ENCODE data around the gene RPH3AL. TPM values are rescaled to one million over a fixed set of nuclear protein-coding genes. Genes with fewer than 3 reads are reported as not detected.

Gene RPH3AL
- total RNA-seq, 2 experiments from 2014 or later = 2.4 to 2.8 TPM

- H3K4me1 Mint-ChIP-seq (ENCODE audit: low read depth) = peaks cover 24% of the 10 kb centered on the region
- Histone ChIP-seq H3K4me3 (ENCODE audit: low read length) (no peak overlapping the region), H3K27ac (ENCODE audit: low read depth in 1 of 2, low read length in 2 of 2) (no peak overlapping the region), H3K27me3 (ENCODE audit: control insufficient read depth in 1 of 2, insufficient read depth in 2 of 2, low read length in 2 of 2) (peaks cover 0 to 3% of the 10 kb centered on the region in 2 experiments), H3K9me3 (ENCODE audit: control insufficient read depth in 1 of 2, insufficient read depth in 1 of 2, low read length in 2 of 2) (no peaks in the 10 kb centered on the region), H3K4me1 (ENCODE audit: insufficient read depth, low read length) (peaks cover 15% of the 10 kb centered on the region), H3K36me3 (ENCODE audit: insufficient read depth, low read length) (no peaks in the 10 kb centered on the region)
- peak overlapping the region; percentile 74 for H3K4me3 Mint-ChIP-seq
- no peak for ATAC-seq (ENCODE audit: poor library complexity)
- DNase-seq = no peak
- no peaks in the 10 kb centered on the region for H3K36me3 Mint-ChIP-seq (ENCODE audit: low read depth)
- POLR2A ChIA-PET = no interaction called here
- CTCF ChIA-PET = no interaction called here
- TF ChIP-seq CTCF (IDR thresholded peaks at IDR 0.05) = no peak
- H3K9me3 Mint-ChIP-seq = no peaks in the 10 kb centered on the region
- H3K27ac Mint-ChIP-seq = no peak overlapping the region
- intact Hi-C loops (cut with DNase I, micrococcal nuclease) = loop anchor here in 1 of 2 experiments (10.0 kb wide), 2 partner anchors 317 to 597 kb away; no protein-coding TSS in a partner anchor
- H3K27me3 Mint-ChIP-seq = peaks cover 6% of the 10 kb centered on the region
Observed at GRCh38 chr17:388087-388486, 35.5 kb upstream of the RPH3AL start.

- no peak overlapping the region for H3K27ac Mint-ChIP-seq
Observed at GRCh38 chr17:386141-386876, 33.7 kb upstream of the RPH3AL start.

GRCh38 chr17:385836-386140 is 33.2 kb upstream of the RPH3AL start:
- Mint-ChIP-seq H3K4me1 (ENCODE audit: low read depth) (peaks cover 36% of the 10 kb centered on the region), H3K9me3 (no peaks in the 10 kb centered on the region), H3K27ac (no peak overlapping the region), H3K4me3 (no peak overlapping the region), H3K36me3 (ENCODE audit: low read depth) (no peaks in the 10 kb centered on the region), H3K27me3 (peaks cover 6% of the 10 kb centered on the region)
- ChIA-PET CTCF (no interaction called here), POLR2A (interaction anchor here (0.6 to 1.1 kb wide), 2 partner anchors 26 to 31 kb away, joined by 3 read pairs; no protein-coding TSS in a partner anchor)
- no peak for ATAC-seq (ENCODE audit: poor library complexity)
- DNase-seq = no peak
- Histone ChIP-seq H3K4me3 (ENCODE audit: low read length) (no peak overlapping the region), H3K27me3 (ENCODE audit: control insufficient read depth in 1 of 2, insufficient read depth in 2 of 2, low read length in 2 of 2) (peaks cover 0 to 3% of the 10 kb centered on the region in 2 experiments), H3K9me3 (ENCODE audit: control insufficient read depth in 1 of 2, insufficient read depth in 1 of 2, low read length in 2 of 2) (no peaks in the 10 kb centered on the region), H3K36me3 (ENCODE audit: insufficient read depth, low read length) (no peaks in the 10 kb centered on the region), H3K27ac (ENCODE audit: low read depth in 1 of 2, low read length in 2 of 2) (no peak overlapping the region), H3K4me1 (ENCODE audit: insufficient read depth, low read length) (peaks cover 15% of the 10 kb centered on the region)
- intact Hi-C loops (cut with DNase I, micrococcal nuclease) = loop anchor here in 1 of 2 experiments (2.0 to 10.0 kb wide), 3 partner anchors 241 to 599 kb away; no protein-coding TSS in a partner anchor
- no peak for TF ChIP-seq CTCF (IDR thresholded peaks at IDR 0.05)

More at GRCh38 chr17:386141-386876, 33.7 kb upstream of the RPH3AL start:
- DNase-seq (peak; percentile 12 to 81 (median 68)), ATAC-seq (ENCODE audit: poor library complexity) (peak; percentile 55)
- H3K36me3 ChIP-seq (ENCODE audit: insufficient read depth, low read length) = no peaks in the 10 kb centered on the region
- no peak overlapping the region for H3K27ac ChIP-seq (ENCODE audit: low read depth in 1 of 2, low read length in 2 of 2)
- peaks cover 0 to 3% of the 10 kb centered on the region in 2 experiments for H3K27me3 ChIP-seq (ENCODE audit: control insufficient read depth in 1 of 2, insufficient read depth in 2 of 2, low read length in 2 of 2)
- no peak overlapping the region for H3K4me3 ChIP-seq (ENCODE audit: low read length)
- no peaks in the 10 kb centered on the region for H3K36me3 Mint-ChIP-seq (ENCODE audit: low read depth)
- peaks cover 36% of the 10 kb centered on the region for H3K4me1 Mint-ChIP-seq (ENCODE audit: low read depth)
- peaks cover 6% of the 10 kb centered on the region for H3K27me3 Mint-ChIP-seq
- peak overlapping the region; percentile 87 for H3K4me3 Mint-ChIP-seq
- CTCF ChIA-PET = no interaction called here
- no peaks in the 10 kb centered on the region for H3K9me3 Mint-ChIP-seq
- TF ChIP-seq CTCF (IDR thresholded peaks at IDR 0.05) = peak; percentile 34
- H3K9me3 ChIP-seq (ENCODE audit: control insufficient read depth in 1 of 2, insufficient read depth in 1 of 2, low read length in 2 of 2) = no peaks in the 10 kb centered on the region
- peaks cover 15% of the 10 kb centered on the region for H3K4me1 ChIP-seq (ENCODE audit: insufficient read depth, low read length)
- intact Hi-C loops (cut with DNase I, micrococcal nuclease) = loop anchor here in 1 of 2 experiments (2.0 to 10.0 kb wide), 3 partner anchors 242 to 598 kb away; no protein-coding TSS in a partner anchor
- POLR2A ChIA-PET = interaction anchor here (0.6 to 1.1 kb wide), 2 partner anchors 26 to 31 kb away, joined by 3 read pairs; no protein-coding TSS in a partner anchor
